Measurements from ENCODE around the gene CRACR2B. TPM values are rescaled to one million over a fixed set of nuclear protein-coding genes. Genes with fewer than 3 reads are reported as not detected.

CRACR2B gene
- total RNA-seq, 2 experiments from 2014 or later, result 12.7 to 13.7 TPM

DNA sequence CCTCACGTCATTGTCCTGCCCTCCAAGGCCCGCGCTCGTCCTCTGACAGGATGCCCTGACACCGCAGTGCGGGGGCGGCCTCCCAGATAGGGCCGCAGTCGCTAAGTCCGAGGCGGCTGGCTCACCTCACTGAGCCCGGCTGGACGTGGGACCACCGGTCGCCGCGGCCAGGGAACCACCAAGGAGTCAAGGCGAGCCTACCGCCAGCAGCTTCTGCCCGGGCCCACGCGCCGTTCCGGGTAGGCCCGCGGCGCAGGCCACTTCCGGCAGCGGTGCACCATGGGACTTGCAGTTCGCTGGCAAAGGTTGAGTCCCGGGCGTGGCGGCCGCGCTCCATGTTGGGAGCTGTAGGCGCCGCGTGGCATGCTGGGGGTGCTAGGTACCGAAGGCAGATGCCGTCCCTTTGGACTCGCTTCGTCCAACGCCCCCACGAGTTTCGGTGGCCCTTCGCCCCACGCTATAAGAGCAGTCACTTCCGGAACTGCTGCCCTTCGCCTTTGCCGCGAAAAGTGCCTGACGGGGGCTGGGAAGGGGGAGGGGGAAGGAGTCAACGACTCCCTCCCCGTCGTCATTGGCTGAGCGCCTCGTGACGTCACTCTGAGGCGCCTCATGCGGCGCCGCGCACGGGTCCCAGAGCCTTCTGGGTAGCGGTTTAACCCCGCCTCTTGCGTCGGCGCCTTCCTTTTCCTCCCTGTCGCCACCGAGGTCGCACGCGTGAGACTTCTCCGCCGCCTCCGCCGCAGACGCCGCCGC is 18.3 kb upstream of the CRACR2B start, which contains the start of gene RPLP2:
Gene RPLP2 (plus strand): TSS at position 681 of the 753 bp plus-strand sequence. CDS start 268 bp downstream, outside the sequence.
- CTCF ChIA-PET, result interaction anchor here (0.9 to 2.1 kb wide), 5 partner anchors 10 to 83 kb away, joined by 3 to 8 read pairs (median 3); partner anchors contain the start of gene PNPLA2
- Mint-ChIP-seq H3K27ac (peak within 1 kb of the TSS; percentile 98), H3K4me1 (peaks cover 46% of the 10 kb centered on the region), H3K9me3 (no peaks in the 10 kb centered on the region), H3K27me3 (no peaks in the 10 kb centered on the region), H3K4me3 (peak within 1 kb of the TSS; percentile 92), H3K36me3 (ENCODE audit: low read depth) (peaks cover 30% of the 10 kb centered on the region)
- peak; percentile 98 for DNase-seq
- POLR2A ChIA-PET, result interaction anchor here (0.6 to 2.3 kb wide), 21 partner anchors 10 to 572 kb away, joined by 3 to 62 read pairs (median 4); partner anchors contain the start of genes CD151, CEND1, CRACR2B and DEAF1

DNA sequence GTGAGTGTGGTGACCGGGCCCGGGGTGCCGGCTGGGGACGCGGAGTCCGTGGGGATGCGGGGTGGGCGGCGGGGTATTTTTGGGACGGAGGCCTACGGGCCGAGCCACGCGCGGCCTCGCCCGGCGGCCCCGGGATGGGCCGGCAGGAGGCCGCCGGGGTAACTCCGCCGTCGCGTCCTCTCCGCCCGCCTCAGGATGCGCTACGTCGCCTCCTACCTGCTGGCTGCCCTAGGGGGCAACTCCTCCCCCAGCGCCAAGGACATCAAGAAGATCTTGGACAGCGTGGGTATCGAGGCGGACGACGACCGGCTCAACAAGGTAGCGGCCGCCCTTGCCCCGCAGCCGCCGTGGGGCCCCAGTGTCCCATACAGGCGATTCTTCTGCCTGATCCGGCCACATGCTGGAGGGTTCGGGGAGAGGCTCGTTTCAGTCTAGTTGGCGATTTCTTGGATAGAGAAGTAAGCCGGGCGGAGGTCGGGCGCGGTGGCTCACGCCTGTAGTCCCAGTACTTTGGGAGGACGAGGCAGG is 17.6 kb upstream of the CRACR2B start:
- H3K27me3 Mint-ChIP-seq, result no peaks in the 10 kb centered on the region
- peaks cover 30% of the 10 kb centered on the region for H3K36me3 Mint-ChIP-seq (ENCODE audit: low read depth)
- peak overlapping the region; percentile 92 for H3K4me3 Mint-ChIP-seq
- DNase-seq, result no peak
- peaks cover 45% of the 10 kb centered on the region for H3K4me1 Mint-ChIP-seq
- H3K27ac Mint-ChIP-seq, result peak overlapping the region; percentile 98
- H3K9me3 Mint-ChIP-seq, result no peaks in the 10 kb centered on the region
- CTCF ChIA-PET, result interaction anchor here (1.2 to 2.1 kb wide), 2 partner anchors 10 to 32 kb away, joined by 3 to 8 read pairs; partner anchors contain the start of gene PNPLA2
- POLR2A ChIA-PET, result interaction anchor here (0.6 to 2.3 kb wide), 19 partner anchors 9 to 573 kb away, joined by 3 to 62 read pairs (median 4); partner anchors contain the start of genes CD151, CEND1, CRACR2B and DEAF1

DNA sequence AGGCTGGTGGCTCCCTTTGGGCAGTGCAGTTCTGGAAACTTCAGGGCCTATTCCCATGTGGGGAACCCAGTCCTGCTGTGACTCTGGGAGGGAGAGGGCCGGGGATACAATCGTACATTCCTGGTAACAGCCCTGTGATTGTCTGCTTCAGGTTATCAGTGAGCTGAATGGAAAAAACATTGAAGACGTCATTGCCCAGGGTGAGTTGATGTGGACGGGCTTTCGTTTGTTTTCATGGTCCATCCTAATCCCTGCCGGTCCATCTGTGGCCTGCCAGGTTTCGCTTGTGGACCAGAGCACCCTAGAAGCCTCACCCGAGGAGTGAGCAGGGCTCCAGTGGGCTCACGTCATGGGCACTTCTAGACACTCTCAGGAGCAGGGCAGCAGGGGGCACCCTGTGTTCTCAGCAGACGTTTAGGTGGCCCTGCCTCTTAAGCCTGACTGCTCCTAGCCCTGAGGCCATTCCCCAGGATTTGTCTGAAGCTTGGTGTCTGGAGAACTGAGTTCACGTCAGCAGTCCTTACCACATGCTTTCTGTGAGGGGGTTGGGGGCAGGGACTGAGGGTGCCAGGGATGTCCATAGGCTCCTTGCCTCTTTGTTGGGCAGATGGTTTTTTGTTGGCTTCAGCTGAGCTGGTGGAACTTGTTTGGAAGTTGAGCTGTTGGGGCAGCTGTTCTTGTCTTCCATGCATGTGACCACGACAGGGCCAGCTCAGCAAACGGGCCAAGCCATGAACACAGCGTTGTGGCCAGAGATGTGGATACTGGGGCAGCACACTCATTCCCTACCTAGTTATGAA is 16.1 kb upstream of the CRACR2B start:
- peaks cover 38% of the 10 kb centered on the region for H3K4me1 Mint-ChIP-seq
- ChIA-PET CTCF (interaction anchor here (0.8 to 1.5 kb wide), 2 partner anchors 8 to 11 kb away, joined by 3 to 4 read pairs; partner anchors contain the start of gene PNPLA2), POLR2A (interaction anchor here (0.7 to 1.5 kb wide), 9 partner anchors 9 to 31 kb away, joined by 3 to 6 read pairs (median 4); partner anchors contain the start of genes CRACR2B, POLR2L and TSPAN4)
- peak overlapping the region; percentile 92 for H3K4me3 Mint-ChIP-seq
- H3K36me3 Mint-ChIP-seq (ENCODE audit: low read depth), result peaks cover 30% of the 10 kb centered on the region
- H3K27ac Mint-ChIP-seq, result peak overlapping the region; percentile 79
- H3K27me3 Mint-ChIP-seq, result no peaks in the 10 kb centered on the region
- no peaks in the 10 kb centered on the region for H3K9me3 Mint-ChIP-seq
- no peak for DNase-seq

DNA sequence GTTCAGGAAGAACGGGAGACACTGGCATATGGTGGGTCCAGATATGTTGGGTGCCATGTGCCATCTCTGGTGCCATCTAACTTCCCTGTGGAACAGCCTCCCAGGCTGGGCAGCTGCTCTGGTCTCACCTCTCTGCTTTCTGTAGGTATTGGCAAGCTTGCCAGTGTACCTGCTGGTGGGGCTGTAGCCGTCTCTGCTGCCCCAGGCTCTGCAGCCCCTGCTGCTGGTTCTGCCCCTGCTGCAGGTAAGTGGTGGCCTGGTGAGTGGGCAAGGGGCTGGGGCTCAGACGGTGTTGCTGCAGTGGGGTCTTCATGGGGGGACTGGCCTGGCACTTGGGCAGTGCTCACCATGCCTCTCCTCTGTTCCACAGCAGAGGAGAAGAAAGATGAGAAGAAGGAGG is 15.3 kb upstream of the CRACR2B start:
- POLR2A ChIA-PET, result interaction anchor here (0.8 to 1.3 kb wide), 3 partner anchors 8 to 15 kb away, joined by 4 to 5 read pairs (median 4); partner anchors contain the start of gene CRACR2B
- Mint-ChIP-seq H3K9me3 (no peaks in the 10 kb centered on the region), H3K4me3 (no peak overlapping the region), H3K36me3 (ENCODE audit: low read depth) (peaks cover 30% of the 10 kb centered on the region), H3K4me1 (peaks cover 37% of the 10 kb centered on the region), H3K27me3 (no peaks in the 10 kb centered on the region), H3K27ac (peak overlapping the region; percentile 7)
- no peak for DNase-seq
- CTCF ChIA-PET, result interaction anchor here (0.8 kb wide), 1 partner anchor 10 kb away, joined by 3 read pairs; no protein-coding TSS in a partner anchor

DNA sequence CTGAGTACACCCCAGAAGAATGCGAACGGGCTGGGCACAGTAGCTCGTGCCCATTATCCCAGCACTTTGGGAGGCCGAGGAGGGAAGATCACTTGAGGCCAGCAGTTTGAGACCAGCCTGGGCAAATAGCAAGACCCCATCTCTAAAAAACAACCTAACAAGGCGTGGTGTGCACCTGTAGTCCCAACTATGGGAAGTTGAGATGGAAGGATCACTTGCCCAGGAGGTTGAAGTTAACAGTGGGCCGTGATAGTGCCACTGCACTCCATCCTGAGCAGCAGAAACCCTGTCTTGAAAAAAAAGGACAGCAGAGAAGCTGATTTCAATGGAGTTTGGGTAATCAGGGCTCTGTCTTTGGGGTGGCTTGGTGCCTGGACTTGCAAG is 14.7 kb upstream of the CRACR2B start:
- Mint-ChIP-seq H3K27ac (no peak overlapping the region), H3K4me1 (peaks cover 32% of the 10 kb centered on the region), H3K4me3 (no peak overlapping the region), H3K27me3 (no peaks in the 10 kb centered on the region), H3K36me3 (ENCODE audit: low read depth) (peaks cover 30% of the 10 kb centered on the region), H3K9me3 (no peaks in the 10 kb centered on the region)
- ChIA-PET POLR2A (interaction anchor here (1.3 kb wide), 1 partner anchor 13 kb away, joined by 4 read pairs; no protein-coding TSS in a partner anchor), CTCF (no interaction called here)
- DNase-seq, result no peak

DNA sequence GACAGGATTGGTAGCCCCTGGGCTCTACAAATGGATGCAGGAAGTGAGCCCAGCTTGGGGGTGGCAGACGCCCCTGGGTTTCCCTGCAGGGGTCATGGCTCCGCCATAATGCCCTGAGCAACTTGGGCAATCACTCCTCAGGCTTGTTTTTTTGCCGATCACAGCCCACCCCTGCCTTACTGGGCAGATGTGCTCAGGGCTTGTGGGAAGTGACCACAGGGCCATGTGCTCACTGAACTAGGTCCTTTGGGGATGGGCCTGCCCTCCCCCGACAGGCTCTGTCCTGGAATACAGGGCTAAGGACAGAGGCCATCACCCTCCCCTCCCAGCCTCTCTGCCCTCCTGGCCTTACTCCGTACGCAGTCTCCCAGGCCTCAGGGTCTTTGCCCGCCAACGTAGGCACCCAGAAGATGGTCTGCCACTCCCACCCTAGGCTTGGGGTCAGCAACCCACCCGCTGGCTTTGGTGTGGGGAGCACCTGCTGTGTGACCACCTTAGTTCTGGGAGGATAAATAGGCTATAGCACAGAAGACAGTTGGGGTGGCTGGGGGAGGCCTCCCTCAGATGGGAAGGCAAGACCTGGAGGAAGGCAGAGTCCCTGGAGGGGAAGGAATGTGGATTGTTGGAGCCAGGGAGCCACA is 14.1 kb upstream of the CRACR2B start:
- DNase-seq, result no peak
- ChIA-PET POLR2A (interaction anchor here (1.3 kb wide), 1 partner anchor 13 kb away, joined by 4 read pairs; no protein-coding TSS in a partner anchor), CTCF (interaction anchor here (0.7 kb wide), 1 partner anchor 10 kb away, joined by 3 read pairs; no protein-coding TSS in a partner anchor)
- peaks cover 28% of the 10 kb centered on the region for H3K4me1 Mint-ChIP-seq
- H3K36me3 Mint-ChIP-seq (ENCODE audit: low read depth), result peaks cover 30% of the 10 kb centered on the region
- H3K27ac Mint-ChIP-seq, result no peak overlapping the region
- no peak overlapping the region for H3K4me3 Mint-ChIP-seq
- no peaks in the 10 kb centered on the region for H3K9me3 Mint-ChIP-seq
- H3K27me3 Mint-ChIP-seq, result no peaks in the 10 kb centered on the region

DNA sequence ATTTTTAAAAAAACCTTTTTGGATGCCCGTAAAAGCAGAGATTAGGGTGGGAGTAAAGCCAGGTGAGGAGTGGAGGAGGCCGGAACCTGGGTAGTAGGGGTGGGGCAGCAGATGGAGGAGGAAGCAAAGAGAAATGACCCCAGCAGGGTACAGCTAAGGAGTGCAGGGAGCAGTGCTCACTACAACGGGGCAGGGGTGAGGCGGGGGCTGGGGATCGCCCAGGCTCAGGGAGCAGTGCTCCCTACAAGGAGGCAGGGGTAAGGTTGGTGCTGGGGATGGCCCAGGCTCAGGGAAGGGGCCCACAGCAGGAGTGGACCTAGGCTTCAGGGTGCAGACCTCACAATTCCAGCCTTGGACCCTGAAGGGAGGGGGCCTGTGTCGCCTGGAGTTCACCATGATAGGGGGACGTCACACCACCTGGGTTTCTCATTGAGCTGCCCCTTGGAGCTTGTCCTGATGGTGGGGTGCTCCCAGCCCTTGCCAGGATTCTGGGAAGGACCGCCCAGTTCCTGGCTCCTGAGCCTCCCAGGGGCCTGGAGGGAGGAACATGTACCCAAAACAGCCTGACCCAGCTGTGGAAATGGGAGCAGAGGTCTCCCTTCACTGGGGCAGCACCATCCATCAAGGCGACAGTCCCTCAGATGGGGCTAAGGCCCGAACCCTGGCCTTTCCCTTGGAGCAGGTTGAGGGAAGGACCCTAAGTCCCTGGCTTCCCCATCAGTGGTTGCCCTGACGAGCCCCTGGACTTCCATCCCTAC is 11.9 kb upstream of the CRACR2B start:
- ChIA-PET CTCF (no interaction called here), POLR2A (no interaction called here)
- DNase-seq, result no peak
- H3K36me3 Mint-ChIP-seq (ENCODE audit: low read depth), result peaks cover 23% of the 10 kb centered on the region
- no peaks in the 10 kb centered on the region for H3K27me3 Mint-ChIP-seq
- H3K27ac Mint-ChIP-seq, result no peak overlapping the region
- H3K9me3 Mint-ChIP-seq, result no peaks in the 10 kb centered on the region
- H3K4me3 Mint-ChIP-seq, result no peak overlapping the region
- H3K4me1 Mint-ChIP-seq, result peaks cover 21% of the 10 kb centered on the region

DNA sequence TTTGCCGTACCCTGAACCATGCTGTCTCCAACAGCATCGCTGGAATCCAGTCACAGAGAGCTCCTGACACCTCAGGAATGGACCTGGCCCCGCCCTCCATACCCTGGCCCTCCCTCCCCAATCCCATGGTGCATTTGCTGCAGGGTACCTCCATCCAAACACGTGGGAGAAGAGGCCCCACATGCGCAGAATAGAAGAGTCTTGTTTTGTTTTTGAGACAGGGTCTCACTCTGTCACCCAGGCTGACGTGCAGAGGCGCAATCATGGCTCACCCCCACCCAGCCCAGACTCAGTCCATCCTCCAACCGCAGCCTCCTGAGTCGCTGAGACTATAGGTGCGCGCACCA is 11.3 kb upstream of the CRACR2B start:
- POLR2A ChIA-PET, result interaction anchor here (0.6 kb wide), 1 partner anchor 19 kb away, joined by 3 read pairs; no protein-coding TSS in a partner anchor
- DNase-seq, result no peak
- H3K4me1 Mint-ChIP-seq, result peaks cover 21% of the 10 kb centered on the region
- H3K27me3 Mint-ChIP-seq, result no peaks in the 10 kb centered on the region
- H3K27ac Mint-ChIP-seq, result no peak overlapping the region
- no peak overlapping the region for H3K4me3 Mint-ChIP-seq
- peaks cover 17% of the 10 kb centered on the region for H3K36me3 Mint-ChIP-seq (ENCODE audit: low read depth)
- H3K9me3 Mint-ChIP-seq, result no peaks in the 10 kb centered on the region
- CTCF ChIA-PET, result no interaction called here

DNA sequence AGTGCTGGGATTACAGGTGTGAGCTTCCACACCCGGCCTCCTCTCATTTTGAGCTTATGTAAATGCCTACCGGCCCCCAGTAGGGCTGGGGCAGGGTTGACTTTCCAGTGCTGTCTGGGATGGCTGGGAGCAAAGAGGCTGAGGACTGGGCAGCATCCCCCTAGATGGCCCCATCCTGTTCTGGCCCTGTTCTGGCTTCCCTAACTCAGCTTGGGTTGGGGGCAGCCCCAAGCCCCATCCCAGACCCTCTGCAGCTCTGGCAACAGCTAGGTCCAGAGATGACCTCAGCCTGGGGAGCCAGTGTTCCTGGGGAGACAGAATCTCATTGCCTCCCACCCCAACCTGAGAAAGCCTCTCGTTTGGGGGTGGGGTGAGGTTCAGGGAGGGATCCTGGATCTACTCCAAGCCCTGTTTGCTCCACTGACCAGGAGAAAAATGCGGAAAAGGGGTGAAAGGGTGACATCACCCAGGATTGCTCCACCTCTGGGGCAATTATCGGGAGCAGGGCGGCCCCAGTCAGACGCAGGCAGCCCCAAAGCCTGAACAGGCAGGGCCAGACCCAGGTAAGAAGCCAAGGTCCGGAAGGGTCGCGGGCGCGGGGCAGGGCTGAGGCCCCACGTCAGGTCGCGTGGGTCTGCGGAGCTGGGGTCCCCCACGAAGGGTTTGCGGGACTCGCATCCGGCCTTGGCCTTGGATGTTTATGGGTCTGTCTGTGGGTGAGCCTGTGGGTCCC is 9.2 kb upstream of the CRACR2B start, which contains the start of gene PNPLA2:
Gene PNPLA2 (plus strand): TSS at position 519 of the 733 bp plus-strand sequence. CDS start 805 bp downstream, outside the sequence.
- Mint-ChIP-seq H3K36me3 (ENCODE audit: low read depth) (peaks cover 4% of the 10 kb centered on the region), H3K4me3 (peak within 1 kb of the TSS; percentile 74), H3K4me1 (peaks cover 15% of the 10 kb centered on the region), H3K9me3 (no peaks in the 10 kb centered on the region), H3K27ac (peak within 1 kb of the TSS; percentile 47), H3K27me3 (no peaks in the 10 kb centered on the region)
- ChIA-PET POLR2A (interaction anchor here (1.0 to 5.2 kb wide), 10 partner anchors 8 to 29 kb away, joined by 3 to 74 read pairs (median 8); partner anchors contain the start of genes CD151, CRACR2B, PIDD1 and POLR2L), CTCF (interaction anchor here (1.2 to 2.0 kb wide), 4 partner anchors 7 to 369 kb away, joined by 3 to 8 read pairs (median 4); partner anchors contain the start of genes DEAF1, PTDSS2, RPLP2 and TMEM80)
- DNase-seq, result no peak

DNA sequence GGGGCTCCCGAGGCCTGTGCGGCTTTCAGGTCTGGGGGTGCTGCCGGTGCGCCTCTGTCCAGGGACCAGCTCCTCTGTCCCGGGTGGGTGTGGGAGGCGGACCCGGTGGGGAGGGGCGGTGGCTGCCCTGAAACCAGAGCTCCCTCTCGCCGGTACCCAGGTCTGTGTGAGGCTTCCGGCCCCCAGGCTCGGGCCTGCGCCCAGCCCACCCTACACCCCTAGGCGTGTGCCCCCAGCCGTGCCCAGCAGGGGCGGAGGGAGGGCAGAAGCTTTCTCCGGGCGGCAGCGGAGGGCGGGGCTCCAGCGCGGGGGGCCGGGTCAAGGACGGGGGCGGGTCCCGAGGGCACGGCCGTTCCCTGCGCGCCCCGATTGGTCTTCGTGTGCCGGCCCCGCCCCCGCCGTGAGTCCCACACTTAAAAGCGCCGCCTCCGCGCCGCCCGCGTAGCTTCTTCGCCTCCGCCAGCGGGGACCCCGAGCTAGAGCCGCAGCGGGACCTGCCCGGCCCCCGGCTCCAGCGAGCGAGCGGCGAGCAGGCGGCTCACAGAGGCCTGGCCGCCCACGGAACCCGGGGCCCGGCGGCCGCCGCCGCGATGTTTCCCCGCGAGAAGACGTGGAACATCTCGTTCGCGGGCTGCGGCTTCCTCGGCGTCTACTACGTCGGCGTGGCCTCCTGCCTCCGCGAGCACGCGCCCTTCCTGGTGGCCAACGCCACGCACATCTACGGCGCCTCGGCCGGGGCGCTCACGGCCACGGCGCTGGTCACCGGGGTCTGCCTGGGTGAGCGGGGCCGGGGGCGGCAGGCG is 8.4 kb upstream of the CRACR2B start:
- DNase-seq, result peak; percentile 91
- Mint-ChIP-seq H3K27ac (peak overlapping the region; percentile 47), H3K27me3 (no peaks in the 10 kb centered on the region), H3K9me3 (no peaks in the 10 kb centered on the region), H3K36me3 (ENCODE audit: low read depth) (no peaks in the 10 kb centered on the region), H3K4me1 (peaks cover 15% of the 10 kb centered on the region), H3K4me3 (peak overlapping the region; percentile 74)
- ChIA-PET POLR2A (interaction anchor here (0.9 to 5.2 kb wide), 13 partner anchors 7 to 204 kb away, joined by 3 to 74 read pairs (median 4); partner anchors contain the start of genes CD151, CRACR2B, IRF7 and PIDD1), CTCF (interaction anchor here (1.0 to 2.0 kb wide), 5 partner anchors 8 to 370 kb away, joined by 3 to 8 read pairs (median 3); partner anchors contain the start of genes DEAF1, PTDSS2, RPLP2 and TMEM80)
